ENCODE data around the gene MITF.

DNA sequence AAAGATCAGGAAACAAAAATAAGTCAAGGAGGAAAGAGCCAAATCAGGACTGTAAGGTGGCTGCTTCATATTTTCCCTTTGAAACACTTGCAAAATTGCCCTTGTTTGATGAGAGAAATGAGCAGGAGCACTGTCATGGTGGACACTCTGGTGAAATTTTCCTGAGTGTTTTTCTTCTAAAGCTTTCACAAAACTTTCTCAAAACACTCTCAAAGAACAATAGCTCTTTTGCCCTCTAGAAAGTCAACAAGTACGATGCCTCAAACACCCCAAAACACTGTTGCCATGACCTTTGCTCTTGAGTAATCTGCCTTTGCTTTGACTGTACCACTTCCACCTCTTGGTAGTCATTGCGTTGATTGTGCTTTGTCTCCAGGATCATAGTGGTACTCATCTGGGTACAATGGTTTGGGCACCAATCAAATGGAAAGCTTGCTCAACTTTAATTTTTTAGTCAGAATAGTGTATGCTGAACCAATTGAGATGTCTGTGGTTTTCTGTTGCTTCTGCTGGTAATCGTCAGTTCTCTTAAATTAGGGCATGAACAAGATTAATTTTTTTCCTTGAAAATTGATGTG is 13.2 kb upstream of the MITF start:
- TF ChIP-seq POLR2AphosphoS5 (IDR thresholded peaks at IDR 0.05; ENCODE audit: insufficient read depth in 1 of 2, low read depth in 1 of 2): no peak
- TF ChIP-seq, protein P1, sequence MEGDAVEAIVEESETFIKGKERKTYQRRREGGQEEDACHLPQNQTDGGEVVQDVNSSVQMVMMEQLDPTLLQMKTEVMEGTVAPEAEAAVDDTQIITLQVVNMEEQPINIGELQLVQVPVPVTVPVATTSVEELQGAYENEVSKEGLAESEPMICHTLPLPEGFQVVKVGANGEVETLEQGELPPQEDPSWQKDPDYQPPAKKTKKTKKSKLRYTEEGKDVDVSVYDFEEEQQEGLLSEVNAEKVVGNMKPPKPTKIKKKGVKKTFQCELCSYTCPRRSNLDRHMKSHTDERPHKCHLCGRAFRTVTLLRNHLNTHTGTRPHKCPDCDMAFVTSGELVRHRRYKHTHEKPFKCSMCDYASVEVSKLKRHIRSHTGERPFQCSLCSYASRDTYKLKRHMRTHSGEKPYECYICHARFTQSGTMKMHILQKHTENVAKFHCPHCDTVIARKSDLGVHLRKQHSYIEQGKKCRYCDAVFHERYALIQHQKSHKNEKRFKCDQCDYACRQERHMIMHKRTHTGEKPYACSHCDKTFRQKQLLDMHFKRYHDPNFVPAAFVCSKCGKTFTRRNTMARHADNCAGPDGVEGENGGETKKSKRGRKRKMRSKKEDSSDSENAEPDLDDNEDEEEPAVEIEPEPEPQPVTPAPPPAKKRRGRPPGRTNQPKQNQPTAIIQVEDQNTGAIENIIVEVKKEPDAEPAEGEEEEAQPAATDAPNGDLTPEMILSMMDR (IDR thresholded peaks at IDR 0.05): no peak
